ENCODE results near the gene KLHDC2. TPM values are rescaled to one million over a fixed set of nuclear protein-coding genes. Genes with fewer than 3 reads are reported as not detected.

KLHDC2 gene
- total and polyA plus RNA-seq, 11 donors = 40.7 to 93.6 (median 82.4) TPM

DNA sequence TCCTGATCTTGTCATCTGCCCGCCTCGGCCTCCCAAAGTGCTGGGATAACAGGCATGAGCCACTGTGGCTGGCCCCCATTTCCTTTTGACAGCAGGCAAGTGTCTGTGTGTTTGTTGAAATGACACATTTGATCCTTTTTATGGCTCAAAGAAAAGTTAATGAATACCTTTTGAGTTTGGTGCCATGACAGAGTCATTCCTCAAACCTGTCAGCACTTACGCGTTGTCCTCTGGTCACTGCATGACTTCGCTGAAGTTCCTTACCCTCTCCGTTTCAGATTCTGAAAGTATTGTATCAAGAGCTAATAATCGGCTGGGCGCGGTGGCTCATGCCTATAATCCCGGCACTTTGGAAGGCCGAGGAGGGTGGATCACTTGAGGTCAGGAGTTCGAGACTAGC is 52.2 kb downstream of the KLHDC2 start:
- WGBS, 4 donors = 96 to 98% (median 98%) methylated on average over 12 of the region's 12 CpGs
- Histone ChIP-seq H3K27ac (no peak overlapping the region), H3K36me3 (peaks cover 6 to 89% (median 82%) of the 10 kb centered on the region in 9 donors), H3K9me3 (peaks cover 0 to 14% (median 9%) of the 10 kb centered on the region in 12 donors), H3K4me1 (no peaks in the 10 kb centered on the region), H3K27me3 (no peaks in the 10 kb centered on the region), H3K4me3 (no peak overlapping the region)
- no peak for TF ChIP-seq POLR2A (IDR thresholded peaks at IDR 0.05)
- TF ChIP-seq, protein P1, sequence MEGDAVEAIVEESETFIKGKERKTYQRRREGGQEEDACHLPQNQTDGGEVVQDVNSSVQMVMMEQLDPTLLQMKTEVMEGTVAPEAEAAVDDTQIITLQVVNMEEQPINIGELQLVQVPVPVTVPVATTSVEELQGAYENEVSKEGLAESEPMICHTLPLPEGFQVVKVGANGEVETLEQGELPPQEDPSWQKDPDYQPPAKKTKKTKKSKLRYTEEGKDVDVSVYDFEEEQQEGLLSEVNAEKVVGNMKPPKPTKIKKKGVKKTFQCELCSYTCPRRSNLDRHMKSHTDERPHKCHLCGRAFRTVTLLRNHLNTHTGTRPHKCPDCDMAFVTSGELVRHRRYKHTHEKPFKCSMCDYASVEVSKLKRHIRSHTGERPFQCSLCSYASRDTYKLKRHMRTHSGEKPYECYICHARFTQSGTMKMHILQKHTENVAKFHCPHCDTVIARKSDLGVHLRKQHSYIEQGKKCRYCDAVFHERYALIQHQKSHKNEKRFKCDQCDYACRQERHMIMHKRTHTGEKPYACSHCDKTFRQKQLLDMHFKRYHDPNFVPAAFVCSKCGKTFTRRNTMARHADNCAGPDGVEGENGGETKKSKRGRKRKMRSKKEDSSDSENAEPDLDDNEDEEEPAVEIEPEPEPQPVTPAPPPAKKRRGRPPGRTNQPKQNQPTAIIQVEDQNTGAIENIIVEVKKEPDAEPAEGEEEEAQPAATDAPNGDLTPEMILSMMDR (IDR thresholded peaks at IDR 0.05) = no peak
- no peak for DNase-seq
- intact Hi-C loops (cut with DNase I) = loop anchor here in 4 of 10 donors (10.0 kb wide), 2 partner anchors 185 to 355 kb away; partner anchors contain the start of gene DNAAF2 (in 3 of the 4)
- ATAC-seq = no peak

DNA sequence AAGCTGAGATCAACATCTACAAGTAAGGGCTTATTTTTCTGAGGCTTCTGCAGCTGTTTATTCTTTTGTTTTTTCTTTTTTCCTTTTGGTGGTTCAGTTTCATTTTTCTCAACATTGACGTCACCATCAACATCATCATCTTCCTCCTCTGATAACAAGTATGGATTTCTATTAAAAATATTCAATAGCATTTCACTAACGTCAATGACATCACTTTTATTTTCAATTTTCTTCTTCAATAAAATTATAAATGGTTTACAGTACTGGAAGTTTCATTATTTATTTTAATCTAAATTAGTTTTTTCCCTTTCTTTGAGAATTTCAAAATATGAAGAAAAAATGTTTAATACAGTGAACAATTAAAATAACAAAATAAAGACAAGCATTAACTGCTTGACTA is 60.7 kb downstream of the KLHDC2 start:
- peaks cover 0 to 100% (median 98%) of the 10 kb centered on the region in 9 donors for H3K36me3 ChIP-seq

More for the DNA sequence above, 60.7 kb downstream of the KLHDC2 start:
- ATAC-seq = no peak
- TF ChIP-seq POLR2A (IDR thresholded peaks at IDR 0.05) = no peak
- TF ChIP-seq, protein P1 (IDR thresholded peaks at IDR 0.05) = no peak
- H3K4me3 ChIP-seq = no peak overlapping the region
- H3K9me3 ChIP-seq = no peaks in the 10 kb centered on the region
- 76 to 86% (median 82%) methylated on average over 2 of the region's 2 CpGs for WGBS, 4 donors
- H3K4me1 ChIP-seq = no peaks in the 10 kb centered on the region
- no peaks in the 10 kb centered on the region for H3K27me3 ChIP-seq
- intact Hi-C loops (cut with DNase I) = loop anchor here in 4 of 10 donors (5.0 to 10.0 kb wide), 3 partner anchors 41 to 364 kb away; partner anchors contain the start of gene DNAAF2 (in 3 of the 4)
- DNase-seq = no peak
- no peak overlapping the region for H3K27ac ChIP-seq

Other genes starting within 250 kb of the KLHDC2 start
- gene RPS29, start 181.8 kb upstream of the KLHDC2 start, total RNA-seq = 1,000 to 10,000 TPM in 2 of 9 donors, 100 to 1,000 TPM in 7; 507 to 4,598 (median 922) TPM
- gene RPS29, start 181.8 kb upstream of the KLHDC2 start, polyA plus RNA-seq = 1,000 to 10,000 TPM in 1 of 2 donors, 100 to 1,000 TPM in 1; 914 to 1,431 TPM
- gene LRR1, start 169.2 kb upstream of the KLHDC2 start, total RNA-seq = 10 to 100 TPM in 2 of 9 donors, 1 to 10 TPM in 7; 2.5 to 39.6 (median 7.5) TPM
- 1 to 10 TPM; 2.1 to 7.1 TPM for gene LRR1, start 169.2 kb upstream of the KLHDC2 start, polyA plus RNA-seq
- gene RPL36AL, start 147.5 kb upstream of the KLHDC2 start, total RNA-seq = 100 to 1,000 TPM; 107 to 262 (median 138) TPM
- 100 to 1,000 TPM; 328 to 512 TPM for gene RPL36AL, start 147.5 kb upstream of the KLHDC2 start, polyA plus RNA-seq
- 10 to 100 TPM; 12.5 to 28.8 (median 16.4) TPM for gene MGAT2, start 147.4 kb upstream of the KLHDC2 start, total RNA-seq
- gene MGAT2, start 147.4 kb upstream of the KLHDC2 start, polyA plus RNA-seq = 10 to 100 TPM in 1 of 2 donors, 1 to 10 TPM in 1; 6.8 to 28.1 TPM
- gene DNAAF2, start 132.9 kb upstream of the KLHDC2 start, total RNA-seq = 10 to 100 TPM in 1 of 9 donors, 1 to 10 TPM in 8; 3.6 to 10.0 (median 5.1) TPM
- 1 to 10 TPM; 3.4 to 6.7 TPM for gene DNAAF2, start 132.9 kb upstream of the KLHDC2 start, polyA plus RNA-seq
- 1 to 10 TPM in 4 of 9 donors, under 1 TPM in 4, not detected in 1; 0.25 to 3.4 (median 0.91) TPM for gene POLE2, start 79.9 kb upstream of the KLHDC2 start, total RNA-seq
- gene POLE2, start 79.9 kb upstream of the KLHDC2 start, polyA plus RNA-seq = 1 to 10 TPM in 1 of 2 donors, under 1 TPM in 1; 0.88 to 1.2 TPM
- 1 to 10 TPM; 3.0 to 9.8 (median 7.4) TPM for gene KLHDC1, start 75.0 kb upstream of the KLHDC2 start, total RNA-seq
- gene KLHDC1, start 75.0 kb upstream of the KLHDC2 start, polyA plus RNA-seq = 1 to 10 TPM; 1.1 to 3.7 TPM
- 10 to 100 TPM; 26.7 to 69.7 (median 52.8) TPM for gene NEMF, start 84.6 kb downstream of the KLHDC2 start, total RNA-seq
- gene NEMF, start 84.6 kb downstream of the KLHDC2 start, polyA plus RNA-seq = 10 to 100 TPM; 30.5 to 33.3 TPM
- gene ARF6, start 124.9 kb downstream of the KLHDC2 start, total RNA-seq = 10 to 100 TPM; 20.8 to 49.3 (median 27.4) TPM
- gene ARF6, start 124.9 kb downstream of the KLHDC2 start, polyA plus RNA-seq = 10 to 100 TPM; 12.0 to 29.2 TPM